Measurements from ENCODE around the gene WDPCP.
"Not testable (repeated sequence)": the region's sequence is repeated elsewhere in the genome, so short reads cannot be mapped to it uniquely, and the experiment has no call there.

WDPCP gene

DNA sequence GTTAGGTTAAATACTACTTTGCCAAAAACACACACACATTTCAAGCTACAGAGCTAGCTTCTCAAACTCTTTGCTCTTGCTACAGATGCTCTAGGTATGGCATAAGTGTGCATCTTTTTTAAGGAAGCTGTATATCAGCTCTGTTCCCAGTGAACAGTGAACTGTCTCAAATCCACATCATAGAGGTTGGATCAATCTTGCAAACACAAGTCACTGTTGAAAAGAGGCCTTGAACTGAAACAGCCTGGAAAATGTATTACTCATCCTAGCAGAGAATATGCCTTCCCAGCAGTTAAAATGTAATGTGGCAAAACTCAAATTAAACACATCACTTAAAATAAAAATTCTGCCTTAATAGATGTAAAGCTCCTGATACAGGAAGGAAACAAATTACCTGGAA lies 151.8 kb downstream of the WDPCP start:
- no peak for DNase-seq

DNA sequence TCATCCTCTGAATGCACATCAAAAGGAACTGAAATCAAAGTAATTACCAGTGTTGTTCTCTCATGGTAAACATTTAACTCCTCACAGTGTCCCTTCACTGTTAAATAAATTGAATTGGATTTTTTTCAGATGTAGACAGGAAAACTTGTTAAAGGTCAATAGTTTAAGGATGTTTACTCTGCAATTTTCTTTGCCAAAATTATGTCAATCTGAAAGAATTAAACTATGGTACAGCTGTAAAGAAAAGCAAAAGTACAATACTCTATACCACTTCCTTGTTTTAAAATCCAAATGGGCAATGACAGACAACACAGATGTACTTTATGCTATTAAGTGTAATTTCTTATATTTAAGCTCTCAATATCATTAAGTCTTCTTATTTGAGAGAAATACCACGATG lies 153.2 kb downstream of the WDPCP start:
- no peak for DNase-seq

DNA sequence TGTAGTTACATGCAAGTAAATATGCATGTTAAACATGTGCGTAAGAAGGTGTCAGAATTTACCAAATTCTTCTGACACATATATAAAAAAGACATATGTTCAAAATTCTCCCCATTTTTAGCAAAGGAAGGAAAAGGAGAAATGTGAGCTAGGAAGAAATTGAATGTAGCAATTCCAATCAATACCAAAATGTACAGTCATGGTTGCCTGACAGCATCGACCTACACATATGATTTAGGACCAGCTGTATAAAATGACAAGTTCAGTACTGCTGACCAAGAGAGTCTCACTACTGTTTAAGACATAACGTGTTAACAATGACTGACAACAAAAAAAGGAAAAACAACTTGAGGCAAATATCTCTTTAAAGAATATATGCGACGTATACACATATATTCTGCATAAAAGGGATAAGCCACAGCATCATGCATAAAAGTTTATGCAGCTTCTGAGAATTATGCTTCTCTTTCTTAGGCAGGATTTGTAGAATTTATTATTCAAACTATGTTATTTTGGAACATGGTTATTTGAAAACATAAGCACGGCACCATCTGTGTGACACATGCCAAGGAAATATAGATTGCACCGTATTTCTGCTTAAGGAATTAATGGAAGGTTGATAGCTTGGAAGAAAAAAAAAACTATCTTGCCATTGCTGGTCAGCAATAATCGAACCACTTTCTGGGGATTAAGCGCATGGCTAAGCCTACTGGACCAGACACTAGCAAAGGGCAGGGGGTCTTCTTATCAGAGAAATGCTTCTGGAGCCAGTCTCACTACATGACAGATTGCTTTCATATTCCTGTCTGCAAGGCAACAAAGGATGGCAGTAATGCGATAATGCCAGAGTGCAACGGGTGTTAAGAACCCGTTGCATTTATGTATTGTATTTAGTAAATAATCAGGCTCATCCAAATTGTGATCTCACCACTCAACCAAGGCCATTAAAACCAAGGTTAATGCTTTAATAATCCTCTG lies 154.0 kb downstream of the WDPCP start:
- DNase-seq: no peak

DNA sequence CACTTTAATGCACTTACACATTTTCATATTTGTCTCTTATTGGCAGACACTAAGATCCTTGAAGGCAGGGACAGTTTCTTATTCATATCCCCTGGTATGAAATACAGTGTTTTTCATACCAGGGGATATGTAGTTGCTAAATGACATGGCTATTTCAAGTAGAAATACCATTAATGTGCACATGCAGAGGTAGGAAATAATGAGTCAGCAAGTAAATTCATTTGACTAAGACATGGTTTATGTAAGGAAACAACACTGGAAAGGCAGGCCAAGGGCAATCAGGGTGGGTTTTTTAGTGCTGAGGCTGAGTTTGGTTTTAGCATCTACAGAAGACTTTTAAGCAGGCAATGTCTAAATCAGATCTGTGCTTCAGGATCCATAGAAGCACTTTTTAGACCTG lies 155.9 kb downstream of the WDPCP start:
- no peak for DNase-seq

DNA sequence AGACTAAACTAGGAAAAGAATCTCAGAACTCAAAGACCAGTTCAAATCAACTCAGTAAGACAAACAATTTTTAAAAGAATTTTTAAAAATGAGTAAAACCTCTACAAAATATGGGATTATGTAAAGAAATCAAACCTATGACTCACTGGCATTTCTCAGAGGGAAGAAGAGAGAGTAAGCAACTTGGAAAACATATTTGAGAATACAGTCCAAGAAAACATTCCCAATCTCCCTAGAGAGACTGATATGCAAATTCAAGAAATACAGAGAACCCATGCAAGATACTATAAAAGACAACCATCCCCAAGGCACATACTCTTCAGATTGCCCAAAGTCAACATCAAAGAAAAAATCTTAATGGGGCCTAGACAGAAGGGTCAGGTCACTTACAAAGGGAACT lies 162.7 kb downstream of the WDPCP start:
- DNase-seq: no peak

DNA sequence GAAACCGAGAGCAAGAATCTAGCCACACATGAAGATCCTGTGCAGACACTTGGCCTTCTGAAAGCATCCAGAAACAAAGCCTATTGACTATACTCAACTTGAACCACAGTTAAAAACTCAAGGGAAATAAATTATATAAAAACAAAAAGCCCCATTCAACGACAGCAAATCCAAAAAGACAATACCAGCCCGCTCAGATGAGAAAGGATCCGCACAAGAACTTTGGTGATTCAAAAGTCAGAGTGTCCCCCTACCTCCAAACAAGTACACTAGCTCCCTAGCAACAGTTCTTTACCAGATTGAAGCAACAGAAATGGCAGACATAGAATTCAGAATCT lies 163.2 kb downstream of the WDPCP start:
- no peak for DNase-seq

DNA sequence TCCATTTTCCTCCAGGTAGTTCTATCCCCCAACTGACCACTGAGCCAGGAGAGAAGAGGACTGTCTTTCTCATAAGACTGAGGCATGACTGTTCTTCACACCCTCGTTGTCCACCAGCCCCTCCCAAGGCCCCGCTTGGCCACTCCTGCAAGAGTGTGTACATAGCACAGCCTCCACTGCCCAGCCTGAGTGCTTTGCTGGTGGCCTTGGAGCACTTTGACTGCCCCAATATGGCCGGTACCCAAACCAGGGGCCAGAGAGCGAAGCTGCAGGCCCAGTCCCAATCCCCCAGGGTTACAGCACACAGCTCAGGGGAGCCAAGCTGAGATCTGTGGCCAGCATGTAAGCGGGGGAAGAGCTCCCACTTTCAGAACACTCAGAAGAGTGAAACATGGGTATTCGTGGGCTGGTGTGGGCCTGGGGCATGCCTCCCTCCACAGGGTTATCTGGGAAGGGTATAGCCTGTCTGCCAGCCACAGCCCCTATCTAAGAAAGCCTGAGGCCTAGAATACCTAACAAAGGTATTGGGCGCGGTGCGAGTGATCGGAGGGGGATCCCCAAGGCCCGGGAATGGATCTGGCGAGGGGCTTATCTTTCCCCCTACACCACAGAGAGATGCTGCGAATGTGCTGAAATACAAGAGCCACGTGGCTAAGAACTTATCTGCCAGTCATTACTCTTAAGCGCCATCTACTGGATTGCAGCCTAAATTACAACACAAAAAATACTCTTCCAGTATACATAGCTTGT lies 163.8 kb downstream of the WDPCP start:
- DNase-seq: no peak

DNA sequence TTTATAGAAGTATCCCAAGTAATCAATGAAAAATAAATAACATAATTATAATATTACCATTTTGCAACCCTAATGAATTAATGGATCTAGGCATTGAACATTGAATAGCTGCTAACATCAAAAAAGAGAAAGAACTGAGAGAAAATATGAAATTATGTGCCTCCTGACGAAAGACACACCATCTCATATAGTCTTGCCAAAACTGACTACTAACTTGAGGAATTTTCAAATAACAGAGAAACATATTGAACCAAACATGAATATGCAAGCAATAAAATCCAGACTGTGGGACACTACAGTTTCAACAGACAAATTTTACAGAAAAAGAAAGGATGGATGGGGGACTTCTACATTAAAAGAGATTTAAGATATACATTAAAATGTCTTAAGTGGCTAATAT lies 165.7 kb downstream of the WDPCP start:
- DNase-seq: no peak

DNA sequence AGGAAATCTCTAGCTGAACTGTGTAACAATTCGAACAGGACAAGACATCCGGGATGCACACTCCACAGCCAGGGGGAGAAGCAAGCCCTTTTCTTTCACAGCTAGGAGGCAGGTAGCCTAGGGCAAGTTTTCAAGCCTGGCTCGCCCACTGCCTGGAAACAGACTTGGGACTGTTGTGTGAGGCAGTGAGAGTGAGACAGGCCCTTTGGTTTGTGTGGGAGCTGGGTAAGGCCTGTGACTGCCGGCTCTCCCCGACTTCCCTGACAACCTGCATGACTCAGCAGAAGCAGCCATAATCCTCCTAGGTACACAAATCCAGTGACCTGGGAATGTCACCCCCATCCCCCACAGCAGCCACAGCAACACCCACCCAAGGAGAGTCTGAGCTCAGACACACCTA lies 179.7 kb downstream of the WDPCP start:
- DNase-seq: no peak

DNA sequence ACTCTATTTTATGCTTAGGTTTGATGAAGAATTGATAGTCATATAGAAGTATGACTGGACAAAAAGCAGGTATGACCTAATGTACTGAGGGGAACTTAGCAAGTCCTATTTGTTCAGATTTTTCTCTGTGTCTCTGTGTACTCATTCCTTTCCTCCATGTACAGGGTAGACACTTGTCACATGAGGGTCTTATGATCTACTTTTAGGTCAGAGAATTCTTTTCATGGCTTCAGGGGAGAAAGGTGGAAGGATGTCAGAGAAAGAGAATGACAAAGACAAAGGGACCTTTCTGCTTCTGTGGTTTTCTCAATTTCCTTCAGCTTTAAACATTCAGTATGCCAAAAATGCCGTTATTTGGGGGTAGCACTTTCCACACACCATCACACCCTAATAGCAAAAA lies 181.6 kb downstream of the WDPCP start:
- DNase-seq: no peak

DNA sequence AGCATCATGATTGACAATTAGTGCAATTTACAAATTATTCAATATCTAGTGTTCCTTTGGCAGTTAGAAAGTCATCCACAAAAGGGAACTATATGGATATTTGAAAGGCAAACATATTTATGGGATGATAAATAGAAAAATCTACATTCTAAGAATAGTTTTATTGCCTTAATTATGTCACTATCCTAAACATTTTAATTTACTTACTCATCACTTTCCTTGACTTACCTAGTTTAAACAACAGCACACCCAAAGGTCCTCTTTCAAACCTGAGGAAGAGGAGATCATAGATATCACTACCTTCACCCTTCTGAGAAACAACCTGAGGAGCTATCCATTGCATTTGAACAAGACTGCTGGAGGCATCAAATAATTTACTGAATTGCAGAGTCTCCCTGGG lies 184.5 kb downstream of the WDPCP start:
- DNase-seq: no peak

DNA sequence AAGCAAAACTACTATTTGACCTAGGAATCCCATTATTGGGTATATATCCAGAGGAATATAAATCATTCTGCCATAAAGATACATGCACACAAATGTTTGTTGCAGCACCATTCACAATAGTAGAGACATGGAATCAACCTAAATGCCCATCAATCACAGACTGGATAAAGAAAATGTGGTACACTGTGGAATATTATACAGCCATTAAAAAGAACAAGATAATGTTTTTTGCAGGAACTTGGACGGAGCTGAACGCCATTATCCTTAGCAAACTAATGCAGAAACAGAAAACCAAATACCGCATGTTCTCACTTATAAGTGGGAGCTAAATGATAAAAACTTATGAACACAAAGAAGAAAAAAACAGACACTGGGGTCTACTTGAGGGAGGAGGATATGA lies 185.4 kb downstream of the WDPCP start:
- DNase-seq: not testable (repeated sequence)

DNA sequence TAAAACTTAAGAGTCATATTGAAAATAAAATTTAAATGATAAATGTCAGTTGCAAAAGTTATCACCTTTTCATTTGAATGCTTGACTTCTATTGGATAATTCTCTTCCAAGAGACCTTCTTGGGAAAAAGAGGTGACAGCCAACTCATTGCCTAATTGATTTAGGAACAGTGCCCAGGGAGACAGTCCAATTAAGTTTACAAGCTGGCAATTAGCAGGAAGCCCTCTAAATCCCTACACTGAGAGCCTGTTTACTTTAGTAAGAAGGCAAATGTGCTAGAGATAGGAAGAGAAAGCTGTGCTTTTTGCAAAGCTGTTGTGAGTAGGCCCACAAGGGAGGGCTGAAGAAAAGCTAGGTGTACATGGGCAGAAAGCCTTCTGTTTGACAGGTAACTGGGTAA lies 189.1 kb downstream of the WDPCP start:
- DNase-seq: no peak

DNA sequence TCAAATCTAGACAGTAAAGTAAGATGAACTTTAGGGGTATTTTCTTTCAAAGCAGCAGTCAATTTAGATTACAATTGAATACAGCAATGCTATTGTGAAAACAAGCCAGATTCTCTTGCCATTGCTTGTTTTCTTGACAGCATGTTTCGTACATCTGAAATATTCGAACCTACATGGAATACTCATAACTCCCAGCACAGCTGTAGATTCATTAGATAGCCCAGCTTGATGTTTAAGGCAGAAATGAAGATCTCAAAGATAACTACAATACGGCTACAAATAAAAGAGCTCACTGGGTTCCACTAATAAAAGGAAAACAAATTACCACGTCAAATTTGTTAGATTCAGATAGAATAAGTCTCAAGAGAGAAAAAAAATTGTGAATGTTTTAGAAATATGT lies 208.8 kb downstream of the WDPCP start:
- no peak for DNase-seq

DNA sequence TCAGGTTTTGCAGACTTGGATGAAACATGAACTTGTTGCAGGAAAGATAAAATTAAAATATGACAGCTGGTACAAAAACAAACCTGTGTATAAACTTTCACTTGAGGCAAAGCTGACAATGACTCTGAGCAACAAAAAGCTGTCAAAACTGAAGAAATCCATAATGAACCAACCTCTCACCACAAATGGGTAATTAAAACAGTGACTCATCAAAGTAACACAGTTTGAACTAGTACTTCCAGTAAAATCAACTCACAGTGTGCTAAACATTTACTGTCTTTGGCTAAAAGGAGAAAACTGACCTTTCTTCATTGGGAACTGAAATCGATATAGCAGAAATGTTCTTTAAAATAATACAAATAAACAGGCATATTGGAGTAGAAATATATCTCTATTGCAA lies 209.7 kb downstream of the WDPCP start:
- DNase-seq: no peak

DNA sequence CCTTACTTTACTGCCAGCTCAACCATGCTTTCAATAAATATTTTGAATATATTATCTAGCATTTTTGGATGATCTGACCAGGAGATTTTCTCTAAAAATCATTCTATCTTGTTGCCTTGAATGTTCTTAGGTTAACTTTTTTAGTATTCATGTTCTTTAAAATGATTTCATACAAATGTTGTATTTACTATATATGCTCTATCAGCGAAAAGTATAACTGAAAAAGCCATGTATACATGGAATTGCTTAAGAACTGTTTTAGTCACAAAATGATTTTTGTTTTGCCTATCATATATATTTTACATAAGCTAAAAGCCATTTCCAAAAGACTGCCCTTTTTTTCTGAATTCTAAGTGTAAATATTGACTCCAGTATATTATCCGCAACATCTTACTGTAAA lies 213.9 kb downstream of the WDPCP start:
- no peak for DNase-seq

DNA sequence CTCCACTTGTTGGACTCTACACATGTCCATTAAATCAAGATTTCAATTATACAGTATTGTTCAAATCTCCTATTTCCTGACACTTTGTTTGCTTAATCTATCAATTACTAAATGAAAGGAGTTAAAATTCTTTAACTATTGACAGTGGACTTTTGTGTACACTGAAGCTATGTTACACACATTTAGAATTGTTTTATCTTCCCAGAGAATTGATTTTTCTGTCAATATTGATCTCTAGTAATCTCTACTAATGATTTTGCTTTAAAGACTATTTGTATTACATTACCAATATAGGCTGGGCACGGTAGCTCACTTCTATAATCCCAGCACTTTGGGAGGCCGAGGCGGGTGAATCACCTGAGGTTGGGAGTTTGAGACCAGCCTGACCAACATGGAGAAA lies 215.7 kb downstream of the WDPCP start:
- DNase-seq: no peak

DNA sequence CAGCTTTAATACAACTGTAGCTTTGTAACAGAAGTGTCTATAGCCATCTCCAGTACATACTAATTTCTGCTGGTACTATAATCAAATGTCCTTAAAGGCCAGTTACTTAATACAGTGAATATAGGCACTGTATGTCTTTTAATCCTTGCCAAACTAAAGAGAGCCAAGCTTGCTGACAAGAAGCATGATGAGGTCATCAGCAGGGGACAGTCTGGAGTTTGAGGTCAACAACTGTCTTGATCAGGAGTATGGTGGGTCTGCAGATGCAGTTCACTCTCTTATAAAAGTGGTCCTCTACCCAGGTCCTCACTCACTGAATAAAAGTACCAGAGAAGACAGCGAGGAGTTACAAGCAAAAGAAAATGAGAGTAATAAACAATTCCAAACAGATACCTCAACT lies 219.1 kb downstream of the WDPCP start:
- no peak for DNase-seq

DNA sequence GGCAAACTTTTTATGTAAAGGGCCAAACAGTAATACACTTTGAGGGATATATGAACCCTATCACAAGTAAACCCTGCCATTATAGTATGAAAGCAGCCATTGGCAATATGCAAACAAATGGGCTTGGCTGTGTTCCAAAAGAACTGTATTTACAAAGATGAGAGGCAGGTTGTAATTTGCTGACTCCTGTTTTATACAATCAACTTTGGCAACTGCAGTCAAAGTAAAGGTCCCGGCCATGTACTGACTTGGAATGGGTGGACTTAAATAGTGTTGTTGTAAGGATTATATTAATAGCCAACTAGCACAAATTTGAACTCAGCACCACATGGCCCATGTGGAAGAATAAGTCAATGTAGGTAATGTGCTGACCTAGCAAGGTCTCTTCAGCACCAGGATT lies 223.4 kb downstream of the WDPCP start:
- DNase-seq: no peak

DNA sequence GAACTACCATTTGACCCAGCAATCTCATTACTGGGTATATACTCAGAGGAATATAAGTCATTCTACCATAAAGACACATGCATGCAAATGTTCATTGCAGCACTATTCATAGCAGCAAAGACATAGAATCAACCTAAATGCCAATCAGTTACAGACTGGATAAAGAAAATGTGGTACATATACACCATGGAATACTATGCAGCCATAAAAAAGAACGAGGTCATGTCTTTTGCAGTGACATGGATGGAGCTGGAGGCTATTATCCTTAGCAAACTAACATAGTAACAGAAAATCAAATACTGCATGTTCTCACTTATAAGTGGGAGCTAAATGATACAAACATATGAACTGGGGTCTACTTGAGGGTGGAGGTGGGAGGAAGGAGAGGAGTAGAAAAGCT lies 230.6 kb downstream of the WDPCP start:
- DNase-seq: not testable (repeated sequence)

DNA sequence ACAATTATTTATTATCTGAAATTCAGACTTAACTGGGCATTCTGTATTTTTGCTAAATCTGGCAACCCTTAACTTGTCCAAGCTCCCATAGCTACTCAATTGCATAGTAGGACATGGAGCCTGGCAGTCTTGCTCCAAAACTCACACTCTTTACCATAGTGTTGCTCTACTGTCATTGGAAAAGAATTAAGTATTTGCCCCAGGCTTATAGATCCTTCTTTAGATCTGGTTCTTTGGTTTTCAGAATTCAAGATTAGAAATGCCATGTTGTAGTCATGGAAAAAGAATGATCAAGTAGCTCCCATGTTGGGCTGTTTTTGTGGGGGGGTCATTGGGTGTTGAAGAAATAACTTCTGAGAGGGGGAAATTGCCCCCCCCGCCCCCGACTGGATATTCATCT lies 240.9 kb downstream of the WDPCP start:
- DNase-seq: no peak

DNA sequence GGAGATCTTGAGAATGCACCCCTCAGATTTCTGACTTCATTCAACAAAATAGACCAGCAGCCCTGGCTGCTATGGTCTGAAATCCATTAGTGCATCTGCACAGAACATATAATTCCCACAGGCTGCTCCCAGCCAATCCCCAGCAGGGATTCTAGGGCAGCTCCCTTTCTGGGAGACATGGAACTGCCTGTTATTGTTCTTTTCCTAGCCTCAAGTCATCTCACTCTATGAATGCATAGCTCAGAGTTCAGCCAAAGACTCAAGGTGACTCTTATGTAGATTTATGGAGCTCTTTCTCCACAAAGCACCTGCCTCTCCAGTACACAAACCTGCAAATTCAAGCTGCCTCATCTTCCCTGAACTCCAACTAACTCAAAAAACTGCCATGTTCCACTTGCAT lies 241.9 kb downstream of the WDPCP start:
- DNase-seq: no peak

DNA sequence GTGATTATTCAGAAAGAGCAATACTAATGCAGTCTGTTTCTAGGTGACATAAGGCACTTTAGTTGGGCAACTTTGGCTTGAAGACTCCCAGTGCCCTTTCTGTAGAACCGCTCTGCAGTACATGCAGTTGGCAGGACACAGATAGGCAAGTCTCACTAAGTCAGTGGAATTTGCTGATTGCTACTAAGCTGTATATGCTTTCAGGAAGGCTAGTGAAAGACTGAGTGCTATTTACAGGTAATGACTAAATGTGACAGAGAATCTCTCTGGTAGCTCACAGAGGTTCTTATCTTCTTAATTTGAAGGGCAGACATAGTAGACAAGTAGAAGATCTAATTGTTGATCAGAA lies 243.0 kb downstream of the WDPCP start:
- no peak for DNase-seq

DNA sequence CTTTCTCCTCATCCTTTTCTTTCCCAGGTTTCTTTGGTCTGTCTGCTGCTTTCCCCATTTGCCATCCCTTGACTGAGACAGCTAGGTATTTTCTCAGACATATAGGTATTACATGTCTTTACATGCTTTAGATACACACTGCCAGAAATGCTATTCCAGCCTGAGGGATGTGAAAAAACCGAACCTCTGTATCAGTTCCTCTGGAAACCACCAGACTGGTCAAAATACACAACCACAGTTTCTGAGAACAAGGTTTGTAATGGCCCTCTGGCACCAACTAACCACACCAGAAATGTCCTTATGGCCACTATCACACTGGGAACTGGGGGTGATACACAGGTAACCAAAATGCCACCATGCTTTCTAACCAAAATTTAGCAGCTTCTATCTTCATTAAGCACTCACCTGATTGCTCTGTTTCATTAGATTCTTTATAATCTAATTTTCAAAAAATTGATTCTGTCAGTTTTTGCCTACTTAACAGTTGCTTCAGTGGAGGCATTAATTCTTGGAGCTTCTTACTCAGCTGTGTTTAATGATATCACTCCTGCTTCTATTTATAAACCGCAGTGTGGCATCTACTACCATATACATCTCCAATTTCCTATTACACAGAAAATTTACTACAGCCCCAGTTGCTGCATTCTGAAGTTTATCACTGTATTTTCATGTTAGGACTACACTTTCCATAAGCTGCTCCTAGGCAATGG lies 243.5 kb downstream of the WDPCP start:
- no peak for DNase-seq
